SK-N-SH (cell line): ENCODE measurements around the gene TMEM170A. TPM values are rescaled to one million over a fixed set of nuclear protein-coding genes. Genes with fewer than 3 reads are reported as not detected.

Experiments
- CTCF ChIA-PET: fragments of 300-600, 350-600 bp; formaldehyde crosslinking; extraction: SDS; loops from one replicate; lab custom pipeline; 2021; lab: Yijun Ruan, JAX
- POLR2A ChIA-PET: fragments of 350-600 bp; sonication (Branson Sonifier 250); formaldehyde crosslinking; extraction: SDS; loops from one replicate; lab custom pipeline; 2020; ENCODE audit warnings: antibody characterized with exemption, inconsistent platforms; lab: Yijun Ruan, JAX
- DNase-seq: peaks from one replicate; pipeline ENCODE4 v3.0.0; 2012
- H2AFZ ChIP-seq: fragments of 200-600 bp; sonication (generic); 2 replicates; pipeline ENCODE4 v1.8.1; 2016; ENCODE audit warnings: antibody characterized with exemption, mild to moderate bottlenecking, low read depth
- H3F3A ChIP-seq: fragments of 200-600 bp; sonication (generic); replicated peaks from 2 replicates; pipeline ENCODE3; 2016; ENCODE audit warnings: antibody characterized with exemption, mild to moderate bottlenecking; ENCODE audit not compliant: insufficient read depth
- H3K27ac ChIP-seq, 2 experiments: fragments of 200-500 bp in 1 of 2; fragments of 200-600 bp in 1 of 2; sonication (Bioruptor generic) in 1 of 2; sonication (generic), shearing (Covaris generic) in 1 of 2; 2 replicates each; pipeline versions ENCODE4 v1.5.1 to v1.6.1; 2014 to 2016; ENCODE audit warnings: low read depth in 2 of 2, inconsistent platforms in 1 of 2, low read length in 1 of 2, mild to moderate bottlenecking in 1 of 2, mixed read lengths in 1 of 2
- H3K27me3 ChIP-seq: fragments of 200-600 bp; sonication (generic), shearing (Covaris generic); 2 replicates; pipeline ENCODE4 v1.6.1; 2016; ENCODE audit warnings: mixed run types; ENCODE audit not compliant: insufficient read depth
- H3K36me3 ChIP-seq, 2 experiments: fragments of 200-500 bp in 1 of 2; fragments of 200-600 bp in 1 of 2; sonication (Bioruptor generic) in 1 of 2; sonication (generic) in 1 of 2; replicated peaks in 1 of 2; 2 replicates each; pipeline versions ENCODE3 to v1.5.1; 2014 to 2016; ENCODE audit warnings: low read length in 1 of 2, mild to moderate bottlenecking in 1 of 2; ENCODE audit not compliant: insufficient read depth in 2 of 2, control insufficient read depth in 1 of 2
- H3K4me1 ChIP-seq, 2 experiments: fragments of 200-500 bp in 1 of 2; fragments of 200-600 bp in 1 of 2; sonication (Bioruptor generic) in 1 of 2; sonication (generic), shearing (Covaris generic) in 1 of 2; 2 replicates each; pipeline versions ENCODE4 v1.5.1 to v1.6.1; 2014 to 2016; ENCODE audit warnings: low read depth in 1 of 2, low read length in 1 of 2, mixed run types in 1 of 2; ENCODE audit not compliant: insufficient read depth in 2 of 2, control insufficient read depth in 1 of 2
- H3K4me2 ChIP-seq: fragments of 200-600 bp; sonication (generic), shearing (Covaris generic); 2 replicates; pipeline ENCODE4 v1.6.1; 2017; ENCODE audit warnings: mixed run types
- H3K4me3 ChIP-seq, 2 experiments: fragments of 200-500 bp in 1 of 2; fragments of 200-600 bp in 1 of 2; sonication (Bioruptor generic) in 1 of 2; sonication (generic), shearing (Covaris generic) in 1 of 2; 2 replicates each; pipeline versions ENCODE4 v1.5.1 to v1.8.1; 2014 to 2016; ENCODE audit warnings: low read depth in 2 of 2, inconsistent platforms in 1 of 2, low read length in 1 of 2, mild to moderate bottlenecking in 1 of 2, mixed read lengths in 1 of 2, moderate library complexity in 1 of 2
- H3K79me2 ChIP-seq: fragments of 200-600 bp; sonication (generic); 2 replicates; pipeline ENCODE4 v1.8.1; 2017; ENCODE audit warnings: mild to moderate bottlenecking; ENCODE audit not compliant: insufficient read depth
- H3K9ac ChIP-seq: fragments of 200-600 bp; sonication (generic); 2 replicates; pipeline ENCODE4 v1.6.1; 2017; ENCODE audit warnings: mixed run types
- H3K9me2 ChIP-seq: fragments of 200-600 bp; sonication (generic); 2 replicates; pipeline ENCODE4 v1.6.1; 2017; ENCODE audit warnings: mixed run types
- H3K9me3 ChIP-seq: fragments of 200-600 bp; sonication (generic); 2 replicates; pipeline ENCODE4 v1.6.1; 2017; ENCODE audit warnings: mixed run types, mild to moderate bottlenecking, moderate library complexity
- H4K20me1 ChIP-seq: fragments of 200-600 bp; sonication (generic); 2 replicates; pipeline ENCODE4 v1.6.1; 2017; ENCODE audit warnings: mild to moderate bottlenecking, mixed run types; ENCODE audit not compliant: insufficient read depth
- CHD2 ChIP-seq: fragments of 150-350 bp; IDR thresholded peaks from 2 replicates; pipeline ENCODE4 v1.6.1; 2018; ENCODE audit warnings: low read length; ENCODE audit not compliant: partially characterized antibody
- ELF1 ChIP-seq: IDR thresholded peaks from 2 replicates; pipeline ENCODE4 v1.4.0; 2012
- EZH2phosphoT487 ChIP-seq: fragments of 200-600 bp; sonication (generic); IDR thresholded peaks from 2 replicates; pipeline ENCODE4 v1.6.1; 2017; ENCODE audit warnings: low read depth, mixed run types, mild to moderate bottlenecking, antibody characterized with exemption, moderate library complexity, borderline replicate concordance
- JUND ChIP-seq: IDR thresholded peaks from 2 replicates; pipeline ENCODE4 v1.4.0; 2012
- NRF1 ChIP-seq: IDR thresholded peaks from 2 replicates; pipeline ENCODE4 v1.6.1; 2012; ENCODE audit warnings: low read depth, mild to moderate bottlenecking, low read length
- POLR2AphosphoS5 ChIP-seq: IDR thresholded peaks from 2 replicates; pipeline ENCODE4 v1.6.1; 2012; ENCODE audit warnings: low read depth, low read length
- RAD21 ChIP-seq: IDR thresholded peaks from 2 replicates; pipeline ENCODE4 v1.6.1; 2012; ENCODE audit warnings: mild to moderate bottlenecking, low read length
- RCOR1 ChIP-seq: fragments of 150-350 bp; IDR thresholded peaks from 2 replicates; pipeline ENCODE4 v1.6.1; 2017; ENCODE audit warnings: antibody characterized with exemption, low read length
- RXRA ChIP-seq: IDR thresholded peaks from 2 replicates; pipeline ENCODE4 v1.4.0; 2012; ENCODE audit warnings: low read depth, mild to moderate bottlenecking, borderline replicate concordance
- SIN3A ChIP-seq: IDR thresholded peaks from 2 replicates; pipeline ENCODE4 v1.6.1; 2012; ENCODE audit warnings: low read depth, mild to moderate bottlenecking, low read length, moderate library complexity, borderline replicate concordance
- TAF1 ChIP-seq: IDR thresholded peaks from 2 replicates; pipeline ENCODE4 v1.6.1; 2012; ENCODE audit warnings: low read depth, mild to moderate bottlenecking, low read length, moderate library complexity, borderline replicate concordance
- YY1 ChIP-seq: IDR thresholded peaks from 2 replicates; pipeline ENCODE4 v1.4.0; 2012; ENCODE audit warnings: low read depth, mild to moderate bottlenecking
- WGBS: methylation state at CpG from one replicate; pipeline ENCODE4 v1.1.6; 2017; ENCODE audit warnings: low lambda C conversion rate; 5-methylcytosine and 5-hydroxymethylcytosine counted together
- polyA plus RNA-seq, 3 experiments: library from polyadenylated mRNA; depleted of rRNA; stranded (reverse); fragments of >200 nt; gene quantifications; 2 replicates each; pipeline ENCODE4 v1.2.3, GENCODE V29; 2012
- TF ChIP-seq, protein P1 (sequence below): fragments of 150-350 bp; IDR thresholded peaks from 2 replicates; pipeline ENCODE4 v1.6.1; 2017; ENCODE audit warnings: antibody characterized with exemption, low read length, low read depth, borderline replicate concordance
- TF ChIP-seq, protein P2 (sequence below): IDR thresholded peaks from 2 replicates; pipeline ENCODE4 v1.4.0; 2012; ENCODE audit warnings: low read depth, borderline replicate concordance
- TF ChIP-seq, protein P3 (sequence below): IDR thresholded peaks from 2 replicates; pipeline ENCODE4; 2012
- TF ChIP-seq, protein P4 (sequence below): IDR thresholded peaks from 2 replicates; pipeline ENCODE4 v1.4.0; 2012; ENCODE audit warnings: low read depth
- TF ChIP-seq, protein P5 (sequence below): IDR thresholded peaks from 2 replicates; pipeline ENCODE4 v1.4.0; 2012; ENCODE audit warnings: low read depth, borderline replicate concordance

TMEM170A gene
- polyA plus RNA-seq, 1 of the 3 experiments (the other 2 are of a cell fraction), result 9.2 TPM

DNA sequence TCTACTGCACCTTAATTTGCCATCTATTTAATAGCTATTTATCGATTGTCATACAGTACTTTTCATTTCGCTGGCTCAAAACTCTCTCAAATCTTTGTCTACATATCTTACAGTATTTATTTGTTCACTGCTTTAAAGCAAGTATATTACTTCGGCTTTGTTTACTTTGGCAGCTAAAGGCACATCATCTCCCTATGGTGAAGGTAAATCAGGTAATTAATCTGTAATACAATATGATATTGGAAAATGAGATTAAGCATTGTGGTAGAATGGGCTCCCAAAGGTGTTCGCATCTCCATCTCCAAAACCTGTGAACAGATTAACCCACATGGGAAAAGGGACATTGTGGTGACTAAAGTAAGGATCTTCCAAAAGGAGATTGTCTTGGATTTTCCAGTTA, 6.5 kb downstream of the TMEM170A start:
- 92% methylated on average over 4 of the region's 4 CpGs for WGBS
- TF ChIP-seq RXRA (no peak), CHD2 (no peak), POLR2AphosphoS5 (no peak), EZH2phosphoT487 (no peak), NRF1 (no peak), JUND (no peak), TAF1 (no peak), ELF1 (no peak), SIN3A (no peak), RAD21 (no peak), RCOR1 (no peak), YY1 (no peak)
- TF ChIP-seq, protein P1, sequence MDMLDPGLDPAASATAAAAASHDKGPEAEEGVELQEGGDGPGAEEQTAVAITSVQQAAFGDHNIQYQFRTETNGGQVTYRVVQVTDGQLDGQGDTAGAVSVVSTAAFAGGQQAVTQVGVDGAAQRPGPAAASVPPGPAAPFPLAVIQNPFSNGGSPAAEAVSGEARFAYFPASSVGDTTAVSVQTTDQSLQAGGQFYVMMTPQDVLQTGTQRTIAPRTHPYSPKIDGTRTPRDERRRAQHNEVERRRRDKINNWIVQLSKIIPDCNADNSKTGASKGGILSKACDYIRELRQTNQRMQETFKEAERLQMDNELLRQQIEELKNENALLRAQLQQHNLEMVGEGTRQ, result no peak
- TF ChIP-seq, protein P2, sequence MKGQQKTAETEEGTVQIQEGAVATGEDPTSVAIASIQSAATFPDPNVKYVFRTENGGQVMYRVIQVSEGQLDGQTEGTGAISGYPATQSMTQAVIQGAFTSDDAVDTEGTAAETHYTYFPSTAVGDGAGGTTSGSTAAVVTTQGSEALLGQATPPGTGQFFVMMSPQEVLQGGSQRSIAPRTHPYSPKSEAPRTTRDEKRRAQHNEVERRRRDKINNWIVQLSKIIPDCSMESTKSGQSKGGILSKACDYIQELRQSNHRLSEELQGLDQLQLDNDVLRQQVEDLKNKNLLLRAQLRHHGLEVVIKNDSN, result no peak
- TF ChIP-seq, protein P3, sequence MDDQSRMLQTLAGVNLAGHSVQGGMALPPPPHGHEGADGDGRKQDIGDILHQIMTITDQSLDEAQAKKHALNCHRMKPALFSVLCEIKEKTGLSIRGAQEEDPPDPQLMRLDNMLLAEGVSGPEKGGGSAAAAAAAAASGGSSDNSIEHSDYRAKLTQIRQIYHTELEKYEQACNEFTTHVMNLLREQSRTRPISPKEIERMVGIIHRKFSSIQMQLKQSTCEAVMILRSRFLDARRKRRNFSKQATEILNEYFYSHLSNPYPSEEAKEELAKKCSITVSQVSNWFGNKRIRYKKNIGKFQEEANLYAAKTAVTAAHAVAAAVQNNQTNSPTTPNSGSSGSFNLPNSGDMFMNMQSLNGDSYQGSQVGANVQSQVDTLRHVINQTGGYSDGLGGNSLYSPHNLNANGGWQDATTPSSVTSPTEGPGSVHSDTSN, result no peak
- TF ChIP-seq, protein P4, sequence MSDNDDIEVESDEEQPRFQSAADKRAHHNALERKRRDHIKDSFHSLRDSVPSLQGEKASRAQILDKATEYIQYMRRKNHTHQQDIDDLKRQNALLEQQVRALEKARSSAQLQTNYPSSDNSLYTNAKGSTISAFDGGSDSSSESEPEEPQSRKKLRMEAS, result no peak
- TF ChIP-seq, protein P5, sequence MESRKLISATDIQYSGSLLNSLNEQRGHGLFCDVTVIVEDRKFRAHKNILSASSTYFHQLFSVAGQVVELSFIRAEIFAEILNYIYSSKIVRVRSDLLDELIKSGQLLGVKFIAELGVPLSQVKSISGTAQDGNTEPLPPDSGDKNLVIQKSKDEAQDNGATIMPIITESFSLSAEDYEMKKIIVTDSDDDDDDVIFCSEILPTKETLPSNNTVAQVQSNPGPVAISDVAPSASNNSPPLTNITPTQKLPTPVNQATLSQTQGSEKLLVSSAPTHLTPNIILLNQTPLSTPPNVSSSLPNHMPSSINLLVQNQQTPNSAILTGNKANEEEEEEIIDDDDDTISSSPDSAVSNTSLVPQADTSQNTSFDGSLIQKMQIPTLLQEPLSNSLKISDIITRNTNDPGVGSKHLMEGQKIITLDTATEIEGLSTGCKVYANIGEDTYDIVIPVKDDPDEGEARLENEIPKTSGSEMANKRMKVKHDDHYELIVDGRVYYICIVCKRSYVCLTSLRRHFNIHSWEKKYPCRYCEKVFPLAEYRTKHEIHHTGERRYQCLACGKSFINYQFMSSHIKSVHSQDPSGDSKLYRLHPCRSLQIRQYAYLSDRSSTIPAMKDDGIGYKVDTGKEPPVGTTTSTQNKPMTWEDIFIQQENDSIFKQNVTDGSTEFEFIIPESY, result no peak
- Histone ChIP-seq H3K9me3 (no peaks in the 10 kb centered on the region), H3K4me3 (no peak overlapping the region), H3K9ac (no peak overlapping the region), H3K9me2 (no peaks in the 10 kb centered on the region), H2AFZ (no peak overlapping the region), H3F3A (no peaks in the 10 kb centered on the region), H3K79me2 (peaks cover 97% of the 10 kb centered on the region), H3K27me3 (no peaks in the 10 kb centered on the region), H3K4me1 (peaks cover 0 to 26% of the 10 kb centered on the region in 2 experiments; a peak in 3 of 4 replicates), H4K20me1 (peaks cover 58% of the 10 kb centered on the region), H3K27ac (no peak overlapping the region; a peak in 1 of 4 replicates), H3K4me2 (no peak overlapping the region), H3K36me3 (no peaks in the 10 kb centered on the region)
- CTCF ChIA-PET, result interaction anchor here (1.0 to 2.0 kb wide), 4 partner anchors 24 to 306 kb away, joined by 3 to 7 read pairs (median 4); partner anchors contain the start of gene CFDP1
- DNase-seq, result no peak
- POLR2A ChIA-PET, result interaction anchor here (1.8 kb wide), 1 partner anchor 24 kb away, joined by 5 read pairs; the partner anchor contains the start of gene CFDP1
